ENCODE data around the gene FHIT.
"Not testable (repeated sequence)": the region's sequence is repeated elsewhere in the genome, so short reads cannot be mapped to it uniquely, and the experiment has no call there.

Gene FHIT

DNA sequence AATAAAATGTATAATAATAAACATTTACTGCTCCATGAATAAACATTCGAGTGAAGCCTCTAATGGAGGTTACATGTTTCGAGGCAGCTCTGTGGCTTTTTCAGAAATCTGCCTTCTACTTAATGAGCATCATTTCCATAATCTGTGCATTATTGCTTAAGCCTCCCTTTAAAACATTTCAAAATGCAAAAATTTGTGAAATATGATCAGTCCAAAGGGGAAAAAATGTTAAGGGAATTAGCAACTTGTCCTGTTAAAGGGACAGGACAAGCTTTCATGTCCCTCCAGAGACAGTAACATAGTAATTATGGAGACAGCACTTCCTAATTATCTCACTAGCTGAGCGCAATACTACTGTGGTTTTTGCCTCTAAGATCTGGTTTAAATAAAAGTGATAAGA is 1314.8 kb downstream of the FHIT start:
- Mint-ChIP-seq H3K27me3 (no peaks in the 10 kb centered on the region), H3K9me3 (no peaks in the 10 kb centered on the region), H3K4me3 (no peak overlapping the region), H3K36me3 (ENCODE audit: low read depth) (no peaks in the 10 kb centered on the region), H3K4me1 (ENCODE audit: low read depth) (peaks cover 14% of the 10 kb centered on the region), H3K27ac (no peak overlapping the region)
- intact Hi-C loops (cut with micrococcal nuclease), result no loop called here

DNA sequence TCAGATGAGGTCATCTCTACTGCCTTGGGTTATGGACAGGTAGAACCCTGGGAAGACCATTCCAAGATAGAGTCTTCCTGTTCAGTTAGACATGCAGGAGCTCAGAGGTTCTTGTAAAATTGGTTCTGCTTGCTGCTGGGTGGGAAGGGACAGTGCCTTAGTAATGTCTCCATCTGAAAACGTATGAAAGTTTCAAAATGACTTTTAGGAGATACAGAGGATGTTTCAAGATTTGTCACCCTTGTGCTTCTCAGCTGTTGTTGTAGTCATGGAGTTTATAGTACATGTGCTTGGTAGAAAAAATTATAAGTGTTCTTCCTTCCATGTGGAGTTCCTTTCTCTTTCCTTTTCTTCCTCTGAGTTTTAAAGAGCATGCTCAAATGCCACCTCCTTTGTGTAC is 1316.2 kb downstream of the FHIT start:
- Mint-ChIP-seq H3K36me3 (ENCODE audit: low read depth) (no peaks in the 10 kb centered on the region), H3K4me1 (ENCODE audit: low read depth) (no peaks in the 10 kb centered on the region), H3K9me3 (no peaks in the 10 kb centered on the region), H3K4me3 (no peak overlapping the region), H3K27ac (no peak overlapping the region), H3K27me3 (no peaks in the 10 kb centered on the region)
- intact Hi-C loops (cut with micrococcal nuclease), result no loop called here

DNA sequence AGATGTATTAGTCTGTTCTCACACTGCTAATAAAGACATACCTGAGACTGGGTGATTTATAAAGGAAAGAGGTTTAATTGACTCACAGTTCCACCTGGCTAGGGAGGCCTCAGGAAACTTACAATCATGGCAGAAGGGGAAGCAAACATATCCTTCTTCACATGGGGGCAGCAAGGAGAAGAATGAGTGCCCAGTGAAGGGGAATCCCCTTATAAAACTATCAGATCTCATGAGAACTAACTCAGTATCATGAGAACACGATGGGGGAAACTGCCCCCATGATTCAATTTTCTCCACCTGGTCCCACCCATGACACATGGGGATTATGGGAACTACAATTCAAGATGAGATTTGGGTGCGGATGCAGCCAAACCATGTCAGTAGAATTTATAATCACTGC is 1316.7 kb downstream of the FHIT start:
- H3K27me3 Mint-ChIP-seq; H3K4me3 Mint-ChIP-seq; H3K36me3 Mint-ChIP-seq (ENCODE audit: low read depth); H3K9me3 Mint-ChIP-seq; H3K4me1 Mint-ChIP-seq (ENCODE audit: low read depth); H3K27ac Mint-ChIP-seq; intact Hi-C loops (cut with micrococcal nuclease): not testable (repeated sequence)

DNA sequence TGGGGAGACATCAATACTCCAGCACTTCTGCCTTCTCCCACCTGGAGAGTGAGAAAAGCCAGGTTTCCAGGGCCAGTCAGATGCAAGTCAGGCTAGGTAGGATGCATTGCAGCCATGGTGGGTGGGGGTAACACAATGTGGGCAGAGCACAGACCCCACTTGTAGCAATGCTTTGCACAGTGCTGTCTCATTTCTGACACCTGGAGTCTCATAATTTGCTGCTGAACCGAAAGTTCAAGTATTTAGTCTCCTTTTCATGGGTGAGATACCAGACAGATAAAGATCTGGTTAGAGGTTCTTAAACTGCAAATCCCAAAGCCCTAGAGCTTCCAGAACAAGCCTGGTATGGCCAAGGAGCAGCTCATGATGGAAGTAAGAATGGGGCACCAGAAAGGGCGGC is 1321.1 kb downstream of the FHIT start:
- Mint-ChIP-seq H3K9me3 (no peaks in the 10 kb centered on the region), H3K4me3 (no peak overlapping the region), H3K4me1 (ENCODE audit: low read depth) (no peaks in the 10 kb centered on the region), H3K27ac (no peak overlapping the region), H3K27me3 (no peaks in the 10 kb centered on the region), H3K36me3 (ENCODE audit: low read depth) (no peaks in the 10 kb centered on the region)
- intact Hi-C loops (cut with micrococcal nuclease), result no loop called here

DNA sequence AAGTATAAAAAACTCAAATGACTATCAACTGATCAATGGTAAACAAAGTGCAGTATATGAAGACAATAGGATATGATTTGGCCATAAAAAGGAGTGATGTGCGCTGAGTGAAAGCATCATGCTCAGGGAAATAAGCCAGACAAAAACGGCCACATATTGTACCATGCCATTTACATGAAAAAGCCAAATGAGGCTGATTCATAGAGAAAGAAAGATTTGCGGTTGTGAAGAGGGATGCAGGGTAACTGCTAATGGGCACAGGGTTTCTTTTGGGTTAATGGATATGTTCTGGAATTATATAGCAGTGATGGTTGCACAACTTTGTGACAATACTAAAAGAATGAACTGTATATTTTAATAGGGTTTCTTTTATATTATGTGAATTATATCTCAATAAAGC is 1324.2 kb downstream of the FHIT start:
- H3K4me1 Mint-ChIP-seq (ENCODE audit: low read depth), result no peaks in the 10 kb centered on the region
- no peaks in the 10 kb centered on the region for H3K27me3 Mint-ChIP-seq
- intact Hi-C loops (cut with micrococcal nuclease), result no loop called here
- H3K36me3 Mint-ChIP-seq (ENCODE audit: low read depth), result no peaks in the 10 kb centered on the region
- no peak overlapping the region for H3K27ac Mint-ChIP-seq
- no peak overlapping the region for H3K4me3 Mint-ChIP-seq
- no peaks in the 10 kb centered on the region for H3K9me3 Mint-ChIP-seq

DNA sequence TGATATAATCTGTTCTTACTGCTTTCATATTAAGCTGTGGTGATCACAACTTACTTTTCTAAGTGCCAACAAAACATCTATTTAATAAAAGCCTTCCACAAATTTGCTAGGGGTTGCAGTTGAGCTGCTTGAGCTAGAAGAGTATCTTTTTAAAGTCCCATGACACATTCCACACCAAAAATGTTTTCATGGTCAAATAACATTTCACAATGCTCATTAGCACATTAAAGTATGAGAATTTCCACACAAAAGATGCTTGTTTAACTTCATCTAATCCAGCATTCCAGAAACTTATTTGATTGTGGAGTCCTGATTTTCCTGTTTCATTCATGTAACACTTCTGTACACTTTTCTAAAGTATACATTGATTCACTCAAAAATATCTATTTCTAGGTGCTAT is 1325.3 kb downstream of the FHIT start:
- no peaks in the 10 kb centered on the region for H3K4me1 Mint-ChIP-seq (ENCODE audit: low read depth)
- H3K27me3 Mint-ChIP-seq, result no peaks in the 10 kb centered on the region
- H3K36me3 Mint-ChIP-seq (ENCODE audit: low read depth), result no peaks in the 10 kb centered on the region
- no peak overlapping the region for H3K4me3 Mint-ChIP-seq
- intact Hi-C loops (cut with micrococcal nuclease), result no loop called here
- no peak overlapping the region for H3K27ac Mint-ChIP-seq
- H3K9me3 Mint-ChIP-seq, result no peaks in the 10 kb centered on the region

DNA sequence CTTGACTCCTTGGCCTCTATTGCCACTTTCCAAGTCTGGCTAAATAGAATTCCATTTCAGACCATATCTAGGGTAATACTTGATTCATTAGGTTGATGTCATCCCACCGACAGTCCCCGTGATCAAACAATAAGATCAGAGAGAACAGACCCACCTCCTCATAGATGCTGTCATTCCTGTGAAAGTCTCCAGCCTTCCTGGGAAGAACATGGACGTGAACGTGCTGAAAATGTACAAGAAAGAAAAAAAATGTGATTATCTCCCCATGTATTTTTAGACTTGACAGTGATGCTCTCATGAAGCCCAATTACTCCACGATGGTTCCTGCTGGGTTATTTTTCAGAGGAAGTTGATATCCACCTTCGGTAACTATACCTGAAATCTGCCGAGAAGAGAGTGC is 1329.1 kb downstream of the FHIT start:
- Mint-ChIP-seq H3K9me3 (no peaks in the 10 kb centered on the region), H3K27ac (no peak overlapping the region), H3K27me3 (no peaks in the 10 kb centered on the region), H3K4me1 (ENCODE audit: low read depth) (no peaks in the 10 kb centered on the region), H3K36me3 (ENCODE audit: low read depth) (no peaks in the 10 kb centered on the region), H3K4me3 (no peak overlapping the region)
- intact Hi-C loops (cut with micrococcal nuclease), result no loop called here

DNA sequence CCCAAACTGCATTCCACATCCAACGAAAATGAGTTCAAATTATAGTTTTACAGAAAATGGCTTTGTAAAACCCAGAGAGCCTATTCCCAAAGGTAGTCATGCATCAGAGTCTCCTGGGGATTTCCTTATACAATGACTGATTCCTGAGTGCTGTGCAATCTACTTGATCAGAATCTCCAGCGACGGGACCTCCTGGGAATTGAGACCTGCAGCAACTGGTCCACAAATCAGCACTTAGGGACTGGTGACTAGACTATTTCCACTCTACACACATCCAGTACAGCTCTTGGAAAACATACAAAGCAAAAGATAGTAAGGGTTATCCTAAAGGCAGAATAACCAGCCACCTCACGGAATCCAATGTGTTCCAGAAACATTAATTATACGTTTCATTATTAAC is 1330.4 kb downstream of the FHIT start:
- H3K27ac Mint-ChIP-seq, result no peak overlapping the region
- no peaks in the 10 kb centered on the region for H3K36me3 Mint-ChIP-seq (ENCODE audit: low read depth)
- H3K4me1 Mint-ChIP-seq (ENCODE audit: low read depth), result no peaks in the 10 kb centered on the region
- intact Hi-C loops (cut with micrococcal nuclease), result no loop called here
- H3K27me3 Mint-ChIP-seq, result no peaks in the 10 kb centered on the region
- H3K9me3 Mint-ChIP-seq, result no peaks in the 10 kb centered on the region
- H3K4me3 Mint-ChIP-seq, result no peak overlapping the region

DNA sequence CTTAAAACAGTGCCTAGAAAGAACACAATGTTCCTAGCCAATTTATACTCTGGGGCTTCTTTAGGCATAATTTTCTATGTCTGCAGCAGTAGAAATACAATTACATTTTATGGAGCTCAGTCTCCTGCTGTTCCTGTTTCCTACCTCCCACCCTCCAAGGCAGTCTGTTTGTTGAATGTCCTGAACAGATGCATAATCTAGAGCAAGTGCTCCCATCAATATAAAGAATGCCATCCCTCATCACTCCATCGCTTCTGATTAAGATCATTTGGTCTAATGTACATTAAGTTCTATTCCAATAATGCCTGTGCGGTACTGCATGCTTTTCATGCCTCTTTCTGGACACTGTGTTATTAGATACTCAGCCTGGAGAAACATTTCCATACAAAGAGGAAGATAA is 1331.7 kb downstream of the FHIT start:
- Mint-ChIP-seq H3K9me3 (no peaks in the 10 kb centered on the region), H3K4me3 (no peak overlapping the region), H3K27me3 (no peaks in the 10 kb centered on the region), H3K27ac (no peak overlapping the region), H3K4me1 (ENCODE audit: low read depth) (no peaks in the 10 kb centered on the region), H3K36me3 (ENCODE audit: low read depth) (no peaks in the 10 kb centered on the region)
- intact Hi-C loops (cut with micrococcal nuclease), result no loop called here

DNA sequence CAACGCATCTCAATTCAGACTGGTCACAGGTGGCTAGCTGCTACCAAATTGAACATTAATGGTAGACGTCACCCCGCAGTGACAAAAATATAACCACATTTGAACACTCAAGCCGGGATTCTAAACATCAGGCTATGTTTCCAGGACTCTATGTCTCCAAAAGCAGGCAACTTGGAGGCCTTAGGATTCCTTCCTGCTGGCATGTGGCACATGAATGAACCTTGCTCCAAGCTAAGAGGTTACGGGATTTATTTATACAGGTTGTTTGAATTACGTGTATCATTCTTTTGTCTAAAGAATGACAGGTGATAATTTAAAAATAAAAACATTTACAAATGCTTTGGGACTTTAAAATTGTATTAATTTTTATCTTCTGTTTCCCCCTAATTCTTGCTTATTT is 1337.0 kb downstream of the FHIT start:
- Mint-ChIP-seq H3K4me3 (no peak overlapping the region), H3K9me3 (no peaks in the 10 kb centered on the region), H3K36me3 (ENCODE audit: low read depth) (no peaks in the 10 kb centered on the region), H3K4me1 (ENCODE audit: low read depth) (no peaks in the 10 kb centered on the region), H3K27ac (no peak overlapping the region), H3K27me3 (no peaks in the 10 kb centered on the region)
- intact Hi-C loops (cut with micrococcal nuclease), result no loop called here

DNA sequence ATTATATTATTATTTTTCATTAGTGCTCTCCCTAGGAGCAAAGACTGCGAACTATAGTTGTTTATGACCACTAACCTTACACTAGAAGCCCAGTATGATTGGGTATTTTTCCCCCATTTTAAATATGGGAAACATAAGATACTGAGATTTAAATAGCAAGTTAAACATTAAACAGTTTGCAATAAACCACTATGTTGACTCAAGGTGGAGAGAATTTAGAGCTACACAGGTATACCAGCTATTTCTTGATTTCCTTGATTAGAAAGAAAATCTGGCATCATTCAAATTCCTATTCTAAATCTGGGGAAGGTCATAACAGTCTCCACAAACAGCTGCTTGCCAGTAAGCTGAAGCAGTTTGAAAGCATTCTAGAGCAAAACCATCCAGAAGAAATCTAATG is 1337.6 kb downstream of the FHIT start:
- Mint-ChIP-seq H3K4me1 (ENCODE audit: low read depth) (no peaks in the 10 kb centered on the region), H3K9me3 (no peaks in the 10 kb centered on the region), H3K27ac (no peak overlapping the region), H3K27me3 (no peaks in the 10 kb centered on the region), H3K36me3 (ENCODE audit: low read depth) (no peaks in the 10 kb centered on the region), H3K4me3 (no peak overlapping the region)
- intact Hi-C loops (cut with micrococcal nuclease), result no loop called here

DNA sequence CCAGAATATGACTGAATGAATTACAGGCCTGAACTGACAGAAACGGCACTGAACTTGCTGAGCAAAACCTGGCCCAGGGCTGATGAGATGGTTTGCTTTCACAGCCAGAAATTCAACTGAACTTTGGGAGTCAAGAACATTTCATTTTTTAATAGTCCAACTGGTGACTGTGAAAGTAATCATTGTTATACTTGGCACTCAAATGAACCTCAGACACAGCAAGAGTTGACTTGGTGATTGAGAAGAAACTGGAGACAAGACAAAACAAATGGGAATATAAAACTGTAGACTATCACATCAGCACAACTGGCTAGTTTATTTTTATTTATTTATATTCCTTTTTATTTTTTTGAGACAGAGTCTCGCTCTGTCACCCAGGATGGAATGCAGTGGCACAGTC is 1342.6 kb downstream of the FHIT start:
- intact Hi-C loops (cut with micrococcal nuclease), result no loop called here
- no peak overlapping the region for H3K4me3 Mint-ChIP-seq
- no peak overlapping the region for H3K27ac Mint-ChIP-seq
- H3K27me3 Mint-ChIP-seq, result no peaks in the 10 kb centered on the region
- peaks cover 9% of the 10 kb centered on the region for H3K9me3 Mint-ChIP-seq
- H3K36me3 Mint-ChIP-seq (ENCODE audit: low read depth), result no peaks in the 10 kb centered on the region
- H3K4me1 Mint-ChIP-seq (ENCODE audit: low read depth), result peaks cover 6% of the 10 kb centered on the region

DNA sequence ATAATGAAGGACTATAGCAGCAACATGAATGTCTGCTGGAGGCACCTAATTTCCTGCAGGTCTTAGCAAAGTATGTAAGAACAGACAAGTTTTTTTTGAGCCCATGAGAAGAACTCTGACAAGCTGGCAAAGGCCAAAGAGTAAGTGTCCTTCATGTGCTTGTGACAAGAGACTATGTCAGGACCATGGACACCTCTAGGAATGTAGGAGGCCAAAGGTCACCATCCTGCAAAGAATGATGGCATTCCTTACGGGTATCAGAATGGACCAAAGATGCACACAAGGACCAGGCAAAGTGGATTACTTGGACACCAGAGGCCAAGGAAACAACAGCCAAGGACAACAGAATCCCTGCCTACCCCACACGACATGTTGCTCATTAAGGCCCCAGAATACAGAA is 1343.0 kb downstream of the FHIT start:
- Mint-ChIP-seq H3K4me3 (no peak overlapping the region), H3K9me3 (peaks cover 11% of the 10 kb centered on the region), H3K36me3 (ENCODE audit: low read depth) (no peaks in the 10 kb centered on the region), H3K27me3 (no peaks in the 10 kb centered on the region), H3K27ac (no peak overlapping the region), H3K4me1 (ENCODE audit: low read depth) (peaks cover 8% of the 10 kb centered on the region)
- intact Hi-C loops (cut with micrococcal nuclease), result no loop called here

DNA sequence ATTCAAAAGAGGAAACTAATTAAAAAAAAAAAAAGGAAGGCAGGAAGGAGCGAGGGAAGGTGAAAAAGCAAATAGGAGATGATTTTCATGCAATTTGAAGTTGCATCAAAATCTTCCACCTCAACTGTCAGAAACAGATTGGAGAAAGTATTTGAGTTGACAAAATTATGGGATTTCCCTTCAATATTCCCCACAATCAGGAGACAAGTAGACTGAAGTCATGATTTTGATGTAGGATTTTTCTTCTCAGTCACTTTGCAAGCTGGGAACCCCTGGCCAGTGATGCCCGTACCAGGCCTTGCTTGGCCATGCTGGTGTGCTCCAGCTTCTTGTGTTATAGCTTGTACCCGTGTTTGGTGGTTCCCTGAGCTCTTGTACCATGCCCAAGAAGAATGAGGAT is 1347.0 kb downstream of the FHIT start:
- no peaks in the 10 kb centered on the region for H3K27me3 Mint-ChIP-seq
- peaks cover 11% of the 10 kb centered on the region for H3K9me3 Mint-ChIP-seq
- H3K27ac Mint-ChIP-seq, result no peak overlapping the region
- intact Hi-C loops (cut with micrococcal nuclease), result no loop called here
- no peak overlapping the region for H3K4me3 Mint-ChIP-seq
- no peaks in the 10 kb centered on the region for H3K36me3 Mint-ChIP-seq (ENCODE audit: low read depth)
- peaks cover 8% of the 10 kb centered on the region for H3K4me1 Mint-ChIP-seq (ENCODE audit: low read depth)

DNA sequence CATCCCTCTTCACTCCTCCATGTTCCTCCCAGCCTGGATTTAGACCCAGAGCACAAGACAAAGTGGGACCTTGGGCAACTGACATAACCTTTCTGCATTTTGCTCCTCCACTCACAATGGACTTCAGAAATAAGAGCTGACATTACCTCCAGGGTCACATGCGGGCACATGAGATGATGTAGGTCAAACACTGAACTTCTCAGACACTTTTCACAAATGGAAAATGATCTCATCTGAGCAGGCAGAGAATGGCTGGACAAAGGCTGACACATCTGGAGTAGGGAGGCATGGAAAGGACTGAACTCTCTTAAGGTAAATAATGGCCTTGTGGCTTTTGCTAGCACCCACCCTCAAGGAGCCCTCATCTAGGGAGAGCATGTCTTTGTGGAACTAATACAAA is 1352.2 kb downstream of the FHIT start:
- intact Hi-C loops (cut with micrococcal nuclease), result no loop called here
- Mint-ChIP-seq H3K27me3 (no peaks in the 10 kb centered on the region), H3K36me3 (ENCODE audit: low read depth) (no peaks in the 10 kb centered on the region), H3K27ac (no peak overlapping the region), H3K4me1 (ENCODE audit: low read depth) (peaks cover 6% of the 10 kb centered on the region), H3K9me3 (peaks cover 6% of the 10 kb centered on the region), H3K4me3 (no peak overlapping the region)

DNA sequence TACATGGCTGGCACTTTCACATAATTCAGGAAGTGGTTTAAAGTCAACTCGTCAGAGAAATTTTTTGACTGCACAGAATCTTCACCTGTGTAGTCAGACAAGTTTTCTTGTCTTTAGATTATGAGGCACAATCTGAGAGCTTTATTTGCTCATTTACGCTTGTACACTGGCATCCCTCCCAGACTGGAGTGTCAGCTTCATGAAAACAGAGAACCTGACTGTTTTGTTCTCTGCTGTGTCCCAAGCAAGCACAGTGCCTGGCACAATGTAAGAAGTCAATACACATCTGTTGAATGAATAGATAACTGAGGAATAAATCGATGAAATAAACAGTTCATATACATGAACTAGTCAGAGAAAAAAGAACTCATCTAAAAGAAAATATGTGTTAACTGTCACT is 1355.3 kb downstream of the FHIT start:
- H3K27ac Mint-ChIP-seq, result no peak overlapping the region
- intact Hi-C loops (cut with micrococcal nuclease), result no loop called here
- no peak overlapping the region for H3K4me3 Mint-ChIP-seq
- H3K9me3 Mint-ChIP-seq, result no peaks in the 10 kb centered on the region
- no peaks in the 10 kb centered on the region for H3K36me3 Mint-ChIP-seq (ENCODE audit: low read depth)
- H3K4me1 Mint-ChIP-seq (ENCODE audit: low read depth), result no peaks in the 10 kb centered on the region
- no peaks in the 10 kb centered on the region for H3K27me3 Mint-ChIP-seq

All from dendritic cell treated with granulocyte-macrophage colony-stimulating factor and Interleukin-4, amounts not matched to agents 40 ng/mL and 50 ng/mL, for 4 days (primary cell).